Gastrocnemius medialis (tissue), 4 donors: ENCODE measurements around the gene PPP2R2C. TPM values are rescaled to one million over a fixed set of nuclear protein-coding genes. Genes with fewer than 3 reads are reported as not detected.

ENCODE experiments used
- ATAC-seq, 2 donors: fragments of 150-250 bp; one replicate each; pipeline ENCODE4 v1.9.1; 2016
- DNase-seq, 2 donors: peaks; one replicate each; pipeline ENCODE4 v3.0.0-alpha.2; 2019
- H3K27ac ChIP-seq, 4 donors: fragments of 200-600 bp; sonication (generic); 1 replicate in 1 of 4; 2 replicates in 3 of 4; pipeline ENCODE4 v1.5.1; 2016 to 2018; ENCODE audit warnings: mild to moderate bottlenecking in 2 of 4, moderate library complexity in 1 of 4
- H3K27me3 ChIP-seq, 3 donors: fragments of 200-600 bp; sonication (generic) in 2 of 3; 1 replicate in 1 of 3; 2 replicates in 2 of 3; pipeline versions ENCODE4 v1.5.1 to v1.6.0; 2016 to 2019; ENCODE audit warnings: mild to moderate bottlenecking in 1 of 3, moderate library complexity in 1 of 3
- H3K36me3 ChIP-seq, 2 donors: fragments of 200-600 bp; sonication (generic) in 1 of 2; one replicate each; pipeline ENCODE4 v1.5.1; 2017 to 2018
- H3K4me1 ChIP-seq, 2 donors: fragments of 200-600 bp; sonication (generic) in 1 of 2; one replicate each; pipeline ENCODE4 v1.5.1; 2016 to 2017; ENCODE audit warnings: mild to moderate bottlenecking in 2 of 2
- H3K4me3 ChIP-seq, 4 donors: fragments of 200-600 bp; sonication (generic) in 3 of 4; 1 replicate in 1 of 4; 2 replicates in 3 of 4; pipeline ENCODE4 v1.5.1; 2016 to 2019; ENCODE audit warnings: mild to moderate bottlenecking in 2 of 4
- H3K9me3 ChIP-seq, 3 donors: fragments of 200-600 bp; sonication (generic) in 2 of 3; 1 replicate in 1 of 3; 2 replicates in 2 of 3; pipeline ENCODE4 v1.5.1; 2016 to 2019
- POLR2A ChIP-seq, 2 donors: fragments of 450-650 bp; IDR thresholded peaks; one replicate each; pipeline ENCODE4 v1.6.1; 2017; ENCODE audit warnings: antibody characterized with exemption in 2 of 2, mild to moderate bottlenecking in 2 of 2, moderate library complexity in 2 of 2
- in situ Hi-C, 4 donors: fragments of 200-750 bp; cut with MboI; loops; one replicate each; pipeline versions ENCODE4 v1.15.0 to v1.8.0; 2017; ENCODE audit warnings: low sequenced_read_pairs in 4 of 4
- intact Hi-C: fragments of 100-400 bp; cut with DNase I; formaldehyde crosslinking; loops from one replicate; pipeline ENCODE4 v1.15.1; 2023; ENCODE audit warnings: low total_unique reads
- total RNA-seq, 4 donors: library from RNA; depleted of rRNA; stranded (reverse); fragments of >200 nt; gene quantifications; one replicate each; pipeline versions ENCODE4 v1.1.0 to v1.2.3, GENCODE V29; 2016
- TF ChIP-seq, protein P1 (sequence below), 5 experiments: fragments of 450-650 bp in 3 of 5; fragments of 200-600 bp in 2 of 5; sonication (generic) in 2 of 5; IDR thresholded peaks in 4 of 5; conservative IDR thresholded peaks in 1 of 5; 1 replicate in 4 of 5; 2 replicates in 1 of 5; pipeline ENCODE4 v1.5.1; 2016 to 2019; ENCODE audit warnings: antibody characterized with exemption in 5 of 5, mild to moderate bottlenecking in 3 of 5, moderate library complexity in 3 of 5

Gene PPP2R2C
- total RNA-seq, 4 donors from 2014 or later: 0.44 to 2.7 (median 0.62) TPM

- no peaks in the 10 kb centered on the region for H3K9me3 ChIP-seq
- in situ Hi-C loops (no loop called here), intact Hi-C loops (no loop called here)
- no peak for ATAC-seq
- no peaks in the 10 kb centered on the region for H3K4me1 ChIP-seq
- no peak for TF ChIP-seq POLR2A (IDR thresholded peaks at IDR 0.05)
- TF ChIP-seq, protein P1, sequence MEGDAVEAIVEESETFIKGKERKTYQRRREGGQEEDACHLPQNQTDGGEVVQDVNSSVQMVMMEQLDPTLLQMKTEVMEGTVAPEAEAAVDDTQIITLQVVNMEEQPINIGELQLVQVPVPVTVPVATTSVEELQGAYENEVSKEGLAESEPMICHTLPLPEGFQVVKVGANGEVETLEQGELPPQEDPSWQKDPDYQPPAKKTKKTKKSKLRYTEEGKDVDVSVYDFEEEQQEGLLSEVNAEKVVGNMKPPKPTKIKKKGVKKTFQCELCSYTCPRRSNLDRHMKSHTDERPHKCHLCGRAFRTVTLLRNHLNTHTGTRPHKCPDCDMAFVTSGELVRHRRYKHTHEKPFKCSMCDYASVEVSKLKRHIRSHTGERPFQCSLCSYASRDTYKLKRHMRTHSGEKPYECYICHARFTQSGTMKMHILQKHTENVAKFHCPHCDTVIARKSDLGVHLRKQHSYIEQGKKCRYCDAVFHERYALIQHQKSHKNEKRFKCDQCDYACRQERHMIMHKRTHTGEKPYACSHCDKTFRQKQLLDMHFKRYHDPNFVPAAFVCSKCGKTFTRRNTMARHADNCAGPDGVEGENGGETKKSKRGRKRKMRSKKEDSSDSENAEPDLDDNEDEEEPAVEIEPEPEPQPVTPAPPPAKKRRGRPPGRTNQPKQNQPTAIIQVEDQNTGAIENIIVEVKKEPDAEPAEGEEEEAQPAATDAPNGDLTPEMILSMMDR (IDR thresholded peaks at IDR 0.05 in 4 of 5, conservative IDR thresholded peaks at IDR 0.05 in 1 of 5): no peak
- DNase-seq: no peak
- no peaks in the 10 kb centered on the region for H3K36me3 ChIP-seq
- no peak overlapping the region for H3K27ac ChIP-seq
- no peak overlapping the region for H3K4me3 ChIP-seq
- H3K27me3 ChIP-seq: peaks cover 31 to 54% (median 44%) of the 10 kb centered on the region in 3 donors
Measured at GRCh38 chr4:6402566-6403399, 69.6 kb downstream of the PPP2R2C start.

DNA sequence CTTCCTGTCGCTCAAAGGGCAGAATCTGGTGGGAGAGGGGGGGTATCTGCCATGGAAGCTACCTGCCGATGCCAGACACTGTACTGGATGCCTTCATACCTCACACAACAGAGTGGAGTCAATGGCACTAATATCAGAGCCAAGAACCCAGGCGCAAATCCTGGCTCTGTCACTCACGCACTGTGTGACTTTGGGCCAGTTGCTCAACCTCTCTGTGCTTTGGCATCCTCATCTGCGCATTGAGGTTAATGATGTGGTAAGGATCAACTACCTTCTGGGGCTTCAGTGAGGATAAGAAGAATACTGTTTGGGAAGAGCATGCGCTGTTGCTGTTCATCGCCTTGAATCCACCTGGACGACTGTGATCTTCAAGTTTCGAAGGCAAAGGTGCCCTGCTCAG, 70.6 kb downstream of the PPP2R2C start:
- Histone ChIP-seq H3K4me3 (no peak overlapping the region), H3K27ac (no peak overlapping the region), H3K9me3 (no peaks in the 10 kb centered on the region), H3K36me3 (no peaks in the 10 kb centered on the region), H3K4me1 (no peaks in the 10 kb centered on the region), H3K27me3 (peaks cover 38 to 59% (median 45%) of the 10 kb centered on the region in 3 donors)
- DNase-seq (no peak), ATAC-seq (no peak)
- intact Hi-C loops (no loop called here), in situ Hi-C loops (no loop called here)
- TF ChIP-seq, protein P1 (IDR thresholded peaks at IDR 0.05 in 4 of 5, conservative IDR thresholded peaks at IDR 0.05 in 1 of 5): no peak
- no peak for TF ChIP-seq POLR2A (IDR thresholded peaks at IDR 0.05)

GRCh38 chr4:6396696-6397236, 75.6 kb downstream of the PPP2R2C start:
- ATAC-seq: no peak
- Histone ChIP-seq H3K27me3 (peaks cover 23 to 37% (median 23%) of the 10 kb centered on the region in 3 donors), H3K27ac (no peak overlapping the region), H3K9me3 (no peaks in the 10 kb centered on the region), H3K36me3 (no peaks in the 10 kb centered on the region), H3K4me3 (no peak overlapping the region), H3K4me1 (no peaks in the 10 kb centered on the region)
- in situ Hi-C loops (no loop called here), intact Hi-C loops (no loop called here)
- DNase-seq: no peak
- TF ChIP-seq, protein P1 (IDR thresholded peaks at IDR 0.05 in 4 of 5, conservative IDR thresholded peaks at IDR 0.05 in 1 of 5): no peak
- TF ChIP-seq POLR2A (IDR thresholded peaks at IDR 0.05): no peak

DNA sequence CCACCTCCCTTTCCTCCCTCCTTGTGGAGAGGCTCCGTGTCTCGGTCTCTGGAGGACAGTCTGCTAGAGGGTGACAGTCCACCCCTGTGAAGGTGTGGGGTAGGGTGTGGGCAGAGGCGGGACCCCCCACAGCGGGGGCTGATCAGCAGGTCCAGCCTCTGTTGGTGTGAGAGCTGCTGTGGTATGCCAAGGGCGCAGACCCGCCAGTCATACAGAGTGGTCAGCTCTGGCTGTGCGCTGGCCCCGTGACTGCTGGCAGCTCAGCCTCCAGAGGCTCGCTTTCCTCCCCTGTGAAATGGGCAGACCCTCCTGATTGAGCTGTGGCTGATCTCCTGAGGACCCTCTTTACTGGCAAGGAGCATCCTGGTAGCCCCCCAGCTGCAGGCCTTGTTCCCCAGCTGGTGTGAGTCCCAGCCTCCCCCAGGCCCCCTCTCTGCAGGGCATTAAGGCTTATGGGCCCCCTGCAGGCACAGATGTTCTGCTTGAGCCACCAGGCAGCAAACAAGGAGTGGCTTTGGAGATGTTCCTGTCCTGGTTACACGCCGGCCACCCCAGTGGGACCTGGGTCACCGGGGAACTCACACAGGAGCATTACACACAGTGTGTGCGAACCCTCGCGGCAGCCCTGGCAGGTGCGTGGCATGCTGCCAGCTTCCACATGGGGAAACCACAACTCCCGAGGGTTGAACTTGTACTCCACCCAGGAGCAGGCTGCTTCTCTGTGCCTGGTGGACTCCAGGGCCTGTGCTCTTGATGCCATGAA, 76.8 kb downstream of the PPP2R2C start:
- intact Hi-C loops (no loop called here), in situ Hi-C loops (no loop called here)
- no peak for TF ChIP-seq POLR2A (IDR thresholded peaks at IDR 0.05)
- TF ChIP-seq, protein P1 (IDR thresholded peaks at IDR 0.05 in 4 of 5, conservative IDR thresholded peaks at IDR 0.05 in 1 of 5): no peak
- H3K9me3 ChIP-seq: no peaks in the 10 kb centered on the region
- no peak for DNase-seq
- H3K4me3 ChIP-seq: no peak overlapping the region
- H3K27me3 ChIP-seq: peaks cover 16 to 28% (median 18%) of the 10 kb centered on the region in 3 donors
- no peak for ATAC-seq
- no peaks in the 10 kb centered on the region for H3K36me3 ChIP-seq
- H3K27ac ChIP-seq: no peak overlapping the region
- no peaks in the 10 kb centered on the region for H3K4me1 ChIP-seq
